Amygdala (tissue), 56 donors: ENCODE measurements around the gene RPAP2.
"Not testable (repeated sequence)": the region's sequence is repeated elsewhere in the genome, so short reads cannot be mapped to it uniquely, and the experiment has no call there.

Source experiments
- DNase-seq, 56 donors: peaks; one replicate each; lab custom pipeline; 2025; lab: John Stamatoyannopoulos, UW

RPAP2 gene

GRCh38 chr1:92367496-92367895 is 68.6 kb downstream of the RPAP2 start:
- no peak for DNase-seq

- DNase-seq, result no peak
These were observed 73.3 kb downstream of the RPAP2 start for GRCh38 chr1:92372164-92372563.

GRCh38 chr1:92374223-92374622 is 75.4 kb downstream of the RPAP2 start:
- no peak for DNase-seq

GRCh38 chr1:92376345-92376744 is 77.5 kb downstream of the RPAP2 start:
- no peak for DNase-seq

- not testable (repeated sequence) for DNase-seq
These were observed 79.1 kb downstream of the RPAP2 start for GRCh38 chr1:92377991-92378390.

GRCh38 chr1:92380867-92381266 is 82.0 kb downstream of the RPAP2 start:
- DNase-seq, result no peak

- not testable (repeated sequence) for DNase-seq
These were observed 95.1 kb downstream of the RPAP2 start for GRCh38 chr1:92393966-92394365.

- DNase-seq, result no peak
These were observed 99.7 kb downstream of the RPAP2 start for GRCh38 chr1:92398519-92398918.

GRCh38 chr1:92399076-92399475 is 100.2 kb downstream of the RPAP2 start:
- no peak for DNase-seq

GRCh38 chr1:92404661-92405060 is 105.8 kb downstream of the RPAP2 start:
- no peak for DNase-seq

GRCh38 chr1:92408825-92409224 is 110.0 kb downstream of the RPAP2 start:
- DNase-seq, result no peak

- no peak for DNase-seq
These were observed 111.2 kb downstream of the RPAP2 start for GRCh38 chr1:92409946-92410549.

GRCh38 chr1:92410706-92411105 is 111.8 kb downstream of the RPAP2 start:
- DNase-seq, result no peak

GRCh38 chr1:92411511-92411910 is 112.7 kb downstream of the RPAP2 start:
- no peak for DNase-seq

GRCh38 chr1:92419642-92420041 is 120.8 kb downstream of the RPAP2 start:
- DNase-seq, result no peak

- DNase-seq, result no peak
These were observed 125.5 kb downstream of the RPAP2 start for GRCh38 chr1:92424381-92424780.

GRCh38 chr1:92425617-92426016 is 126.8 kb downstream of the RPAP2 start:
- DNase-seq, result no peak

- no peak for DNase-seq
These were observed 131.2 kb downstream of the RPAP2 start for GRCh38 chr1:92430030-92430429.

- DNase-seq, result not testable (repeated sequence)
These were observed 135.7 kb downstream of the RPAP2 start for GRCh38 chr1:92434572-92434971.

- no peak for DNase-seq
These were observed 140.4 kb downstream of the RPAP2 start for GRCh38 chr1:92439291-92439690.

GRCh38 chr1:92441316-92441696 is 142.4 kb downstream of the RPAP2 start:
- DNase-seq, result no peak

GRCh38 chr1:92441697-92442342 is 143.0 kb downstream of the RPAP2 start:
- peak in 3 of 56 donors; percentile 1 to 16 (median 2) for DNase-seq

GRCh38 chr1:92442351-92442750 is 143.5 kb downstream of the RPAP2 start:
- DNase-seq, result peak in 3 of 56 donors; percentile 3 to 16 (median 3)
